ENCODE results near the gene CHRM1.
"Not testable (repeated sequence)": the region's sequence is repeated elsewhere in the genome, so short reads cannot be mapped to it uniquely, and the experiment has no call there.

CHRM1 gene

GRCh38 chr11:62921201-62921572, at the start of gene CHRM1:
CHRM1 (minus strand) TSS chr11:62921363; CDS start chr11:62911100, 10,263 bp downstream.
- no peak for DNase-seq

GRCh38 chr11:62965574-62965973, 44.4 kb upstream of the CHRM1 start:
- no peak for DNase-seq

GRCh38 chr11:62962391-62962790, 41.2 kb upstream of the CHRM1 start:
- DNase-seq = no peak

- DNase-seq = no peak
Measured at GRCh38 chr11:62961017-62961570, 39.9 kb upstream of the CHRM1 start.

GRCh38 chr11:62959422-62959980, 38.3 kb upstream of the CHRM1 start:
- DNase-seq = no peak

GRCh38 chr11:62958547-62959421, 37.6 kb upstream of the CHRM1 start:
- DNase-seq = no peak

GRCh38 chr11:62957147-62957546, 36.0 kb upstream of the CHRM1 start:
- no peak for DNase-seq

- DNase-seq = no peak
Measured at GRCh38 chr11:62954478-62954877, 33.3 kb upstream of the CHRM1 start.

GRCh38 chr11:62953811-62954210, 32.6 kb upstream of the CHRM1 start:
- no peak for DNase-seq

GRCh38 chr11:62948765-62949320, 27.7 kb upstream of the CHRM1 start:
- DNase-seq = no peak

GRCh38 chr11:62945538-62945937, 24.4 kb upstream of the CHRM1 start:
- DNase-seq = not testable (repeated sequence)

- not testable (repeated sequence) for DNase-seq
Measured at GRCh38 chr11:62937528-62937927, 16.4 kb upstream of the CHRM1 start.

GRCh38 chr11:62934496-62934785, 13.3 kb upstream of the CHRM1 start:
- DNase-seq = no peak

- no peak for DNase-seq
Measured at GRCh38 chr11:62933750-62934495, 12.8 kb upstream of the CHRM1 start.

- no peak for DNase-seq
Measured at GRCh38 chr11:62933285-62933684, 12.1 kb upstream of the CHRM1 start.

GRCh38 chr11:62931499-62932278, 10.5 kb upstream of the CHRM1 start:
- no peak for DNase-seq

- no peak for DNase-seq
Measured at GRCh38 chr11:62930666-62931065, 9.5 kb upstream of the CHRM1 start.

- no peak for DNase-seq
Measured at GRCh38 chr11:62930157-62930556, 9.0 kb upstream of the CHRM1 start.

- no peak for DNase-seq
Measured at GRCh38 chr11:62928011-62928410, 6.8 kb upstream of the CHRM1 start.

- no peak for DNase-seq
Measured at GRCh38 chr11:62926680-62927455, 5.7 kb upstream of the CHRM1 start.
